OCI-LY3 (cell line): ENCODE measurements around the gene ADM5.

Experiments
- H2AFZ ChIP-seq: fragments of 200-600, 300-600 bp; shearing (Covaris generic); 2 replicates; pipeline ENCODE4 v1.6.0; 2014; ENCODE audit warnings: antibody characterized with exemption, low read depth, low read length
- H3K27ac ChIP-seq: fragments of 200-600, 300-600 bp; sonication (generic); 2 replicates; pipeline ENCODE4 v1.5.1; 2014; ENCODE audit warnings: mild to moderate bottlenecking, low read length, moderate library complexity, mixed read lengths
- H3K27me3 ChIP-seq: fragments of 200-600, 300-600 bp; sonication (generic); 2 replicates; pipeline ENCODE4 v1.6.1; 2014; ENCODE audit warnings: low read depth, low read length, mixed read lengths
- H3K36me3 ChIP-seq: fragments of 200-600, 300-600 bp; sonication (generic); replicated peaks from 2 replicates; pipeline ENCODE3; 2014; ENCODE audit warnings: low read depth, low read length, mixed read lengths
- H3K4me1 ChIP-seq: fragments of 300-600, 200-600 bp; sonication (generic); 2 replicates; pipeline ENCODE4 v1.6.1; 2014; ENCODE audit warnings: low read length, mixed read lengths
- H3K4me2 ChIP-seq: fragments of 200-600, 300-600 bp; sonication (generic); 2 replicates; pipeline ENCODE4 v1.6.1; 2014; ENCODE audit warnings: low read length, mixed read lengths
- H3K4me3 ChIP-seq: fragments of 300-600, 200-600 bp; sonication (generic); 2 replicates; pipeline ENCODE4 v1.5.1; 2014; ENCODE audit warnings: antibody characterized with exemption, mild to moderate bottlenecking, low read length, moderate library complexity
- H3K79me2 ChIP-seq: fragments of 300-600, 200-600 bp; shearing (Covaris generic); 2 replicates; pipeline ENCODE4 v1.6.1; 2014; ENCODE audit warnings: mild to moderate bottlenecking, low read length, mixed read lengths
- H3K9ac ChIP-seq: fragments of 300-600, 200-600 bp; shearing (Covaris generic); 2 replicates; pipeline ENCODE4 v1.6.0; 2014; ENCODE audit warnings: mild to moderate bottlenecking, low read length, moderate library complexity
- H3K9me3 ChIP-seq: fragments of 200-600, 300-600 bp; shearing (Covaris generic); 2 replicates; pipeline ENCODE4 v1.6.1; 2014; ENCODE audit warnings: low read length, mixed read lengths; ENCODE audit not compliant: insufficient read depth
- H4K20me1 ChIP-seq: fragments of 200-600, 300-600 bp; sonication (generic); 2 replicates; pipeline ENCODE4 v1.6.1; 2016; ENCODE audit warnings: low read length, mixed read lengths; ENCODE audit not compliant: insufficient read depth
- CTCF ChIP-seq: fragments of 200-600, 300-600 bp; sonication (generic); IDR thresholded peaks from 2 replicates; pipeline ENCODE4 v1.5.1; 2014; ENCODE audit warnings: antibody characterized with exemption, low read length, low read depth
- EZH2phosphoT487 ChIP-seq: fragments of 200-600 bp; shearing (Covaris generic); IDR thresholded peaks from 2 replicates; pipeline ENCODE4 v1.6.1; 2018; ENCODE audit warnings: antibody characterized with exemption, mixed run types, low read depth

Gene ADM5

GRCh38 chr19:49652551-49653465, 36.6 kb upstream of the ADM5 start:
- Histone ChIP-seq H3K9ac (no peak overlapping the region), H3K27me3 (no peaks in the 10 kb centered on the region), H2AFZ (no peak overlapping the region), H3K9me3 (no peaks in the 10 kb centered on the region), H3K4me3 (no peak overlapping the region), H3K4me1 (no peaks in the 10 kb centered on the region), H3K27ac (no peak overlapping the region), H4K20me1 (0 out of 2 replicates have a peak, but pooled peaks cover 8% of the 10 kb centered on the region), H3K36me3 (peaks cover 62% of the 10 kb centered on the region), H3K79me2 (peaks cover 4% of the 10 kb centered on the region; the same call in 1 of the 2 replicates), H3K4me2 (no peak overlapping the region)
- TF ChIP-seq CTCF = no peak
- TF ChIP-seq EZH2phosphoT487 = no peak

- Histone ChIP-seq H3K9me3 (no peaks in the 10 kb centered on the region), H3K4me1 (no peaks in the 10 kb centered on the region), H3K79me2 (peaks cover 4% of the 10 kb centered on the region; the same call in 1 of the 2 replicates), H3K4me3 (no peak overlapping the region), H3K27me3 (no peaks in the 10 kb centered on the region), H3K9ac (no peak overlapping the region), H2AFZ (no peak overlapping the region), H3K4me2 (no peak overlapping the region), H4K20me1 (0 out of 2 replicates have a peak, but pooled peaks cover 8% of the 10 kb centered on the region), H3K36me3 (peaks cover 66% of the 10 kb centered on the region), H3K27ac (no peak overlapping the region)
- TF ChIP-seq EZH2phosphoT487 = no peak
- no peak for TF ChIP-seq CTCF
Measured at GRCh38 chr19:49653466-49653806, 36.0 kb upstream of the ADM5 start.

- H2AFZ ChIP-seq = no peak overlapping the region
- no peak for TF ChIP-seq EZH2phosphoT487
- no peak for TF ChIP-seq CTCF
- no peak overlapping the region for H3K4me2 ChIP-seq
Measured at GRCh38 chr19:49654581-49654980, 34.8 kb upstream of the ADM5 start.

GRCh38 chr19:49655570-49656455, 33.6 kb upstream of the ADM5 start:
- Histone ChIP-seq H3K4me1 (no peaks in the 10 kb centered on the region), H2AFZ (no peak overlapping the region), H3K4me3 (no peak overlapping the region), H3K79me2 (no peaks in the 10 kb centered on the region), H3K9ac (no peak overlapping the region), H3K27me3 (no peaks in the 10 kb centered on the region), H4K20me1 (no peaks in the 10 kb centered on the region), H3K36me3 (peaks cover 77% of the 10 kb centered on the region), H3K9me3 (no peaks in the 10 kb centered on the region), H3K4me2 (no peak overlapping the region), H3K27ac (no peak overlapping the region)
- TF ChIP-seq EZH2phosphoT487 = no peak
- TF ChIP-seq CTCF = no peak

More at GRCh38 chr19:49654581-49654980, 34.8 kb upstream of the ADM5 start:
- Histone ChIP-seq H4K20me1 (0 out of 2 replicates have a peak, but pooled peaks cover 8% of the 10 kb centered on the region), H3K36me3 (peaks cover 76% of the 10 kb centered on the region), H3K27me3 (no peaks in the 10 kb centered on the region), H3K9me3 (no peaks in the 10 kb centered on the region), H3K4me3 (no peak overlapping the region), H3K9ac (no peak overlapping the region), H3K79me2 (peaks cover 4% of the 10 kb centered on the region; the same call in 1 of the 2 replicates), H3K4me1 (no peaks in the 10 kb centered on the region), H3K27ac (no peak overlapping the region)
